ENCODE measurements around the gene BMP5. TPM values are rescaled to one million over a fixed set of nuclear protein-coding genes. Genes with fewer than 3 reads are reported as not detected.

BMP5 gene
- total RNA-seq, 3 donors from 2014 or later (not counting 1 experiment from before 2014, with no cell fraction given), result not detected

DNA sequence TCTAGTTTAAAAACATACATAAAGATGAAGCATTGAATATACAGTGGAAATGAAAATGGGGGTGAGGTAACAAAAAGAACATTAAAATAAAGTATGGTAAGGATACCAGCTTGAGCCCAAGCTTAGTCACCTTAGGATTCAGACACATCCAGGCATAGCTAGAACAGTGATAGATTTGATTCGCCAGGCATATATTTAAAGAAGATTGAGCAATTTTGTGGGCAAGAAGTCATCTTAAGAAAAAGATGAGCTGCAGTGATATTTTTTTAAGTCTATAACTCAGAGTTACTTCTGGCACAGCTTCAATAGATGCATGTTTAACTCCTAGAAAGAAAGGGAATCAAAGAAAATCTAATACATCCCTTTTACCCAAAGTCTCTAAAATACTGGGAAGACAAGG is 97.9 kb downstream of the BMP5 start:
- no peaks in the 10 kb centered on the region for H3K9me3 ChIP-seq (ENCODE audit: control insufficient read depth, insufficient read depth, low read length)

DNA sequence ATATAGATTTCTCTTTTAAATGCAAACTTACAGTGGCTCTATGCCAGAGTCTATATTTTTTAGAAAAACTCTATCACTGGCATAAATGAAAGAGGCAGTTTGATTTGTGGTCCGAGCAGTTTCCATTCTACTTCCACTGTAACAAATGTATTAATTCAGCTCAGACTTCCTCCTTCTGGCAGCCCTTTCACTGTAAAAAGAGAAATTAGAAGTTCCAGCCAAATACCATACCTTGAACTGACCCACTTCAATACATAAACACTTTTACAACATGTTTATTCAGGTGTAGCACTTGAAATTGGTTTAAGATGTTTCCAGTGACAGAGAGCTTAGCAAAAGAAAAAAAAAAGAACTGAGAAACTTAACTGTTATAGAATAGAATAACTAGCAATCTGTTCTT is 99.3 kb downstream of the BMP5 start:
- 0% methylated on average over 1 of the region's 1 CpG for WGBS (ENCODE audit: insufficient coverage)
- DNase-seq, result no peak
- H3K9me3 Mint-ChIP-seq, result peaks cover 4 to 8% of the 10 kb centered on the region in 2 donors

More for the DNA sequence above, 97.9 kb downstream of the BMP5 start:
- Histone ChIP-seq H3K27ac (ENCODE audit: low read length) (no peak overlapping the region), H3K4me3 (ENCODE audit: low read length) (no peak overlapping the region), H3K4me1 (ENCODE audit: control insufficient read depth, insufficient read depth, low read length) (no peaks in the 10 kb centered on the region), H3K27me3 (ENCODE audit: control insufficient read depth, insufficient read depth, low read length) (no peaks in the 10 kb centered on the region), H3K36me3 (ENCODE audit: control insufficient read depth, insufficient read depth, low read length) (no peaks in the 10 kb centered on the region)
- Mint-ChIP-seq H3K4me3 (no peak overlapping the region), H3K27me3 (ENCODE audit: low read depth in 2 of 2) (no peaks in the 10 kb centered on the region), H3K4me1 (no peaks in the 10 kb centered on the region), H3K27ac (no peak overlapping the region), H3K36me3 (peaks cover 10% of the 10 kb centered on the region), H3K9me3 (peaks cover 4 to 5% of the 10 kb centered on the region in 2 donors)
- intact Hi-C loops (cut with micrococcal nuclease), result no loop called here
- DNase-seq (no peak), ATAC-seq (no peak)
- 85% methylated on average over 1 of the region's 1 CpG for WGBS (ENCODE audit: insufficient coverage)
- TF ChIP-seq, protein P1, sequence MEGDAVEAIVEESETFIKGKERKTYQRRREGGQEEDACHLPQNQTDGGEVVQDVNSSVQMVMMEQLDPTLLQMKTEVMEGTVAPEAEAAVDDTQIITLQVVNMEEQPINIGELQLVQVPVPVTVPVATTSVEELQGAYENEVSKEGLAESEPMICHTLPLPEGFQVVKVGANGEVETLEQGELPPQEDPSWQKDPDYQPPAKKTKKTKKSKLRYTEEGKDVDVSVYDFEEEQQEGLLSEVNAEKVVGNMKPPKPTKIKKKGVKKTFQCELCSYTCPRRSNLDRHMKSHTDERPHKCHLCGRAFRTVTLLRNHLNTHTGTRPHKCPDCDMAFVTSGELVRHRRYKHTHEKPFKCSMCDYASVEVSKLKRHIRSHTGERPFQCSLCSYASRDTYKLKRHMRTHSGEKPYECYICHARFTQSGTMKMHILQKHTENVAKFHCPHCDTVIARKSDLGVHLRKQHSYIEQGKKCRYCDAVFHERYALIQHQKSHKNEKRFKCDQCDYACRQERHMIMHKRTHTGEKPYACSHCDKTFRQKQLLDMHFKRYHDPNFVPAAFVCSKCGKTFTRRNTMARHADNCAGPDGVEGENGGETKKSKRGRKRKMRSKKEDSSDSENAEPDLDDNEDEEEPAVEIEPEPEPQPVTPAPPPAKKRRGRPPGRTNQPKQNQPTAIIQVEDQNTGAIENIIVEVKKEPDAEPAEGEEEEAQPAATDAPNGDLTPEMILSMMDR (IDR thresholded peaks at IDR 0.05), result no peak

DNA sequence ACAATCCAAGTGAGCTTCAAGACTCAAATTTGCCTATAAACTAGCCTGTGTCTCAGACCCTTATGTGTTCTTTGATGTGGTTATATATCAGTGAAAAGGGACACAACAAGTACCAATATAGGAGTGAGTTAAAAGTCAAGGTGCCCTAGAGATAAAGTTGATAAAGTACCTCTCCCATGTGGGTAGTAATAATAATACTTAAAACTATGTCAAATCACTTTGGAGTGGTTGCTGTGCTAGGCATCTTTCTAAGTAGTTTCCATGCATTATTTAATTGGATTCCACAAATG is 100.4 kb downstream of the BMP5 start:
- Histone ChIP-seq H3K27ac (ENCODE audit: low read length) (no peak overlapping the region), H3K4me3 (ENCODE audit: low read length) (no peak overlapping the region), H3K36me3 (ENCODE audit: control insufficient read depth, insufficient read depth, low read length) (no peaks in the 10 kb centered on the region), H3K27me3 (ENCODE audit: control insufficient read depth, insufficient read depth, low read length) (no peaks in the 10 kb centered on the region), H3K9me3 (ENCODE audit: control insufficient read depth, insufficient read depth, low read length) (no peaks in the 10 kb centered on the region), H3K4me1 (ENCODE audit: control insufficient read depth, insufficient read depth, low read length) (no peaks in the 10 kb centered on the region)
- peaks cover 6 to 9% of the 10 kb centered on the region in 2 donors for H3K9me3 Mint-ChIP-seq
- no peak overlapping the region for H3K4me3 Mint-ChIP-seq
- intact Hi-C loops (cut with micrococcal nuclease), result no loop called here
- no peaks in the 10 kb centered on the region for H3K27me3 Mint-ChIP-seq (ENCODE audit: low read depth in 2 of 2)
- DNase-seq, result no peak
- no peaks in the 10 kb centered on the region for H3K4me1 Mint-ChIP-seq
- H3K36me3 Mint-ChIP-seq, result peaks cover 10% of the 10 kb centered on the region
- no peak overlapping the region for H3K27ac Mint-ChIP-seq
- TF ChIP-seq, protein P1 (IDR thresholded peaks at IDR 0.05), result no peak
- no peak for ATAC-seq

More for the DNA sequence above, 99.3 kb downstream of the BMP5 start:
- Histone ChIP-seq H3K27me3 (ENCODE audit: control insufficient read depth, insufficient read depth, low read length) (no peaks in the 10 kb centered on the region), H3K9me3 (ENCODE audit: control insufficient read depth, insufficient read depth, low read length) (no peaks in the 10 kb centered on the region), H3K36me3 (ENCODE audit: control insufficient read depth, insufficient read depth, low read length) (no peaks in the 10 kb centered on the region), H3K27ac (ENCODE audit: low read length) (no peak overlapping the region), H3K4me1 (ENCODE audit: control insufficient read depth, insufficient read depth, low read length) (no peaks in the 10 kb centered on the region), H3K4me3 (ENCODE audit: low read length) (no peak overlapping the region)
- intact Hi-C loops (cut with micrococcal nuclease), result no loop called here
- H3K4me3 Mint-ChIP-seq, result no peak overlapping the region
- ATAC-seq, result no peak
- H3K36me3 Mint-ChIP-seq, result peaks cover 10% of the 10 kb centered on the region
- no peaks in the 10 kb centered on the region for H3K27me3 Mint-ChIP-seq (ENCODE audit: low read depth in 2 of 2)
- H3K27ac Mint-ChIP-seq, result no peak overlapping the region
- H3K4me1 Mint-ChIP-seq, result no peaks in the 10 kb centered on the region
- TF ChIP-seq, protein P1 (IDR thresholded peaks at IDR 0.05), result no peak

DNA sequence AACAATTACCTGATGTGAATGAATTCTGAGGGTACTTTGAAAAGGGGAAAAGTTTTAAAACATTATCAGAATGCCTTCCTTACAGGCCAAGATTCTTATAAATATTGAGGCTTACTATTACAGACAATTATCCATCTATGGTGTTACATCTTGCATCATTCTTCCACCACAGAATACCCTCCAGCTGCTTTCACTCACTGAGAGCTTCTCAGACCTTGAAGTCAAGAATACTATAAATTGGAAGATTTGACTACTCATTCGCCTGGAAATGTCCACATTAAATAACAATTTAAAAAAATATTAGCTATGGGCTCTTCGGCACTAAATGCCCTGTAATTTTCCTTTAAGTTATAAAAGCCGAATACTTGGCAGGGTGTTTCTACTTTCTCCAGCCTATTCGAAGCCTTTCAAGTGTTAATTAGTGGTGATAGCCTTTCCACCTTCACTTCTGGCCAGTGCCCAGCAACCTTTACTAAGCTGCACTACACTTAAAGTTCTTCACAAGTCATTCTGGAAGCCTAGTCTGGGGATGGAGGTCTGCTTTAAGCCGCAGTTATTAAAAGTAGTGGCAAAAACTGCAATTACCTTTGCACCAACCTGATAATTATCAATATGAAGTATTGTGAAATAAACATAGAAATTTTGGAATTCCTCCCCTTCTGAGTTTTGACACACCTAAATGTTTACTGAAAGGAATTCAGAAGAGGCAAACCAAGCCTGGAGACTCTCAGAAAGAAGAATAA is 100.9 kb downstream of the BMP5 start:
- H3K27ac ChIP-seq (ENCODE audit: low read length), result no peak overlapping the region
- Mint-ChIP-seq H3K27ac (no peak overlapping the region), H3K9me3 (peaks cover 8 to 9% of the 10 kb centered on the region in 2 donors), H3K4me1 (no peaks in the 10 kb centered on the region), H3K4me3 (no peak overlapping the region), H3K36me3 (peaks cover 10% of the 10 kb centered on the region), H3K27me3 (ENCODE audit: low read depth in 2 of 2) (no peaks in the 10 kb centered on the region)
- no peaks in the 10 kb centered on the region for H3K4me1 ChIP-seq (ENCODE audit: control insufficient read depth, insufficient read depth, low read length)
- no peaks in the 10 kb centered on the region for H3K9me3 ChIP-seq (ENCODE audit: control insufficient read depth, insufficient read depth, low read length)
- TF ChIP-seq, protein P1 (IDR thresholded peaks at IDR 0.05), result no peak
- no peaks in the 10 kb centered on the region for H3K36me3 ChIP-seq (ENCODE audit: control insufficient read depth, insufficient read depth, low read length)
- intact Hi-C loops (cut with micrococcal nuclease), result no loop called here
- WGBS (ENCODE audit: insufficient coverage), result 80% methylated on average over 4 of the region's 5 CpGs
- no peak overlapping the region for H3K4me3 ChIP-seq (ENCODE audit: low read length)
- no peaks in the 10 kb centered on the region for H3K27me3 ChIP-seq (ENCODE audit: control insufficient read depth, insufficient read depth, low read length)
- no peak for ATAC-seq
- DNase-seq, result no peak
